Stimulated activated memory B cell treated with anti-CD40 and anti-IgM and Interleukin-4, amounts not matched to agents 10 μg/mL and 1 μg/mL and 100 μg/mL, for 72 hours (primary cell): ENCODE measurements around the gene CELF4.

Experiments used
- ATAC-seq: fragments of 150-1000 bp; cut with Tn5 transposase; 2 replicates; pipeline ENCODE4 v1.10.0; 2021
- H3K27ac Mint-ChIP-seq: one replicate; pipeline ENCODE4 v1.8.0; 2022; ENCODE audit warnings: mild to moderate bottlenecking, mixed read lengths
- H3K27me3 Mint-ChIP-seq: one replicate; pipeline ENCODE4 v1.8.0; 2022; ENCODE audit warnings: mixed read lengths
- H3K36me3 Mint-ChIP-seq: one replicate; pipeline ENCODE4 v1.8.0; 2022; ENCODE audit warnings: mixed read lengths
- H3K4me1 Mint-ChIP-seq: one replicate; pipeline ENCODE4 v1.8.0; 2022; ENCODE audit warnings: mixed read lengths
- H3K4me3 Mint-ChIP-seq: one replicate; pipeline ENCODE4 v1.8.0; 2022; ENCODE audit warnings: mild to moderate bottlenecking, moderate library complexity, mixed read lengths
- H3K9me3 Mint-ChIP-seq: one replicate; pipeline ENCODE4 v1.8.0; 2022; ENCODE audit warnings: mixed read lengths

The CELF4 gene

GRCh38 chr18:37293359-37293758 is 272.2 kb downstream of the CELF4 start:
- H3K36me3 Mint-ChIP-seq, result no peaks in the 10 kb centered on the region
- no peaks in the 10 kb centered on the region for H3K9me3 Mint-ChIP-seq
- no peak for ATAC-seq
- H3K27me3 Mint-ChIP-seq, result no peaks in the 10 kb centered on the region
- no peaks in the 10 kb centered on the region for H3K4me1 Mint-ChIP-seq
- H3K27ac Mint-ChIP-seq, result no peak overlapping the region
- H3K4me3 Mint-ChIP-seq, result no peak overlapping the region

DNA sequence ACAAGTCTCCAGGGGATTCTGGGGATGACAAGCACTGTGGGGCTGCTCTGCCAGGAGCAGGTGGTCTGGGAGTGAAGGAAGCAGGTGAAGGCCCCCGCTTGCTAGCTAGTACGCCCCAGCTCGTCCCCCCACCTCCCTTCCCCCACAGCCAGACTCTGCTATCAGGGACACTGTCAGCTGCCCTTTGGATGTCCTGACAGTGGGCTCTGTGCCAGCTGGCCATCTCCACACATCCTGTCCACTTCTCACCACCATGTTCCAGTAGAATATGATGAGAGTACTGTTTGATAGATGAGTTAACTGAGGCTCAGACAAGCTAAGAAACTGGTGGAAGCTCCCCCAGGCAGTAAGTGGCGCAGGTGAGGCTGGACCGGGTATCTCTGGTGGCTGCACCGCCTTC is 276.2 kb downstream of the CELF4 start:
- Mint-ChIP-seq H3K27ac (no peak overlapping the region), H3K27me3 (peaks cover 9% of the 10 kb centered on the region), H3K36me3 (no peaks in the 10 kb centered on the region), H3K4me1 (no peaks in the 10 kb centered on the region), H3K4me3 (no peak overlapping the region), H3K9me3 (no peaks in the 10 kb centered on the region)
- ATAC-seq, result no peak

- H3K36me3 Mint-ChIP-seq, result no peaks in the 10 kb centered on the region
- peaks cover 5% of the 10 kb centered on the region for H3K9me3 Mint-ChIP-seq
- H3K4me1 Mint-ChIP-seq, result no peaks in the 10 kb centered on the region
- no peak overlapping the region for H3K27ac Mint-ChIP-seq
- peaks cover 9% of the 10 kb centered on the region for H3K27me3 Mint-ChIP-seq
- no peak overlapping the region for H3K4me3 Mint-ChIP-seq
- no peak for ATAC-seq
Observed at GRCh38 chr18:37287601-37288000, 278.0 kb downstream of the CELF4 start.

- Mint-ChIP-seq H3K27me3 (peaks cover 9% of the 10 kb centered on the region), H3K4me3 (no peak overlapping the region), H3K4me1 (no peaks in the 10 kb centered on the region), H3K9me3 (peaks cover 5% of the 10 kb centered on the region), H3K36me3 (no peaks in the 10 kb centered on the region), H3K27ac (no peak overlapping the region)
- ATAC-seq, result no peak
Observed at GRCh38 chr18:37286801-37287200, 278.8 kb downstream of the CELF4 start.

DNA sequence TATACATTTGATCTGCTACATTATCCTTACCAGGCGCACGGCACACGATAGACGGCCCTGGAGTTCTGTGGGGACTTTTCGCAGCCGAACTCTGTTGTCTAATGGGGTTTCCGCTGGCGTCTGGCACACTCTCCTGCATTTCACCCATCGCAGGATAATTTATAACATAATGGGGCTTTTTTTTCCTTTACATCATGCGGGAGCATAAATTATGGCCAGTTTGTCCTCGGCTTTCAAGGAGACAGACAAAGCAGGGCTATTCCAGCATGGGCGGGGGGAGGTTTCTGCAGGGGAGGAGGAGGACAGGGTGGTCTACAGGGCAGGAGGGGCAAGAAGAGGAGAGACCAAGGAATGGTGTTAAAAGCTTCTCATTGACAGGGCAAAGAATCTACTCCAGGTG is 279.8 kb downstream of the CELF4 start:
- Mint-ChIP-seq H3K36me3 (no peaks in the 10 kb centered on the region), H3K9me3 (peaks cover 5% of the 10 kb centered on the region), H3K4me1 (no peaks in the 10 kb centered on the region), H3K27ac (no peak overlapping the region), H3K27me3 (peaks cover 9% of the 10 kb centered on the region), H3K4me3 (no peak overlapping the region)
- ATAC-seq, result no peak

DNA sequence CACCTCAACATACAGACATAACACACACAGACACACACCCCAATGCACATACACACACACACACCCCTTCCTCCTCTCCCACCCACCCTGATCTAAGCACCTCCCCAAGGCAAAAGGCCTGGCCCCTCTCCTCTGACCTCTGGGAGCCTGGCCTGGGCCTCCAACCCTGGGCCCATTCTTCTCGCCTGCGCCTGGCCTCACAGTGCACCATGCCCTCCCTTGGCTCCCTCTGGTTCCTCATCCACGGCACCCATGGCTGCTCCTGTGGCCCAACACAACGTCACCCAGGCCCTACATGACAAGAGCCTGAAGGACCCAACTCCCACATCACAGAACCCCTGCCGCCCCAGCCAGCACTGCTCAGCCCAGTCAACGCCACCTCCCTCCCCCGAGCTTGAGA is 281.3 kb downstream of the CELF4 start:
- Mint-ChIP-seq H3K27ac (no peak overlapping the region), H3K4me1 (no peaks in the 10 kb centered on the region), H3K36me3 (no peaks in the 10 kb centered on the region), H3K27me3 (peaks cover 13% of the 10 kb centered on the region), H3K9me3 (peaks cover 5% of the 10 kb centered on the region), H3K4me3 (no peak overlapping the region)
- ATAC-seq, result no peak

- H3K27ac Mint-ChIP-seq, result no peak overlapping the region
- peaks cover 27% of the 10 kb centered on the region for H3K27me3 Mint-ChIP-seq
- H3K4me3 Mint-ChIP-seq, result no peak overlapping the region
- no peaks in the 10 kb centered on the region for H3K36me3 Mint-ChIP-seq
- no peak for ATAC-seq
- peaks cover 5% of the 10 kb centered on the region for H3K9me3 Mint-ChIP-seq
- no peaks in the 10 kb centered on the region for H3K4me1 Mint-ChIP-seq
Observed at GRCh38 chr18:37282386-37283037, 283.1 kb downstream of the CELF4 start.

DNA sequence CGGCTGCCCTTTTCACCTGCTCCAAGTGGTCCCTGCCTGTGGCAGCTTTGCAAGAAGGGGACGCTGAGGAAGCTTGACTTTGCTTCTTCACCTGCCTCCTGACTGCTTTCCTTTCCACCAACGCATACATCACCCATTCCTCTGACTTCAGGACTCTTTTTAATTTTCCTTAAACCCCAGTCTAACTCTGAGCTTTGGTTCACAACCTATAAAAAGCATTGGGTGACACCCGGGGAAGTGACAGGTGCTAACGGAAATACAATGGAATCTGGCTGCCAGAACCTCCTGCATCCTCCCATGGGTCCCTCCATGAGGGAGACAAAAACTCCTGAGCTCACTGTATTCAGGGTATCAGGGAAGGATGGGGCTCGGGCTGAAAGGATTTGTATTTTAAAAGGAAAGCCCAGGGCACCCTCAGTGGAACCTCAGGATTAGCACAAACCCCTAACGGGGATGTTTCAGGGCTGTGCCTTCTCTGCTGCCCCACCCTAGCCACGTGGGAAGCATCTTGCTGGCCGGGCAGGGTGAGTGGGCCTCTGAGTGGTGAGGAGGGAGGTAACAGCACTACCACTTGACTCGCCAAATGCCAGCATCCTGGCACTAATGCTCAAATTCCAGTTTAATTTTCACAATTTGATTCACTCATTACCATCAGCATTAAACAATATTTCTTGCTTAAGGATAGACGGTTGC is 284.8 kb downstream of the CELF4 start:
- Mint-ChIP-seq H3K9me3 (peaks cover 7% of the 10 kb centered on the region), H3K4me1 (no peaks in the 10 kb centered on the region), H3K4me3 (no peak overlapping the region), H3K36me3 (no peaks in the 10 kb centered on the region), H3K27ac (no peak overlapping the region), H3K27me3 (peaks cover 35% of the 10 kb centered on the region)
- no peak for ATAC-seq

GRCh38 chr18:37277804-37278203 is 287.8 kb downstream of the CELF4 start:
- Mint-ChIP-seq H3K4me1 (no peaks in the 10 kb centered on the region), H3K27me3 (peaks cover 55% of the 10 kb centered on the region), H3K27ac (no peak overlapping the region), H3K36me3 (no peaks in the 10 kb centered on the region), H3K4me3 (no peak overlapping the region), H3K9me3 (peaks cover 2% of the 10 kb centered on the region)
- no peak for ATAC-seq

GRCh38 chr18:37276111-37276890 is 289.3 kb downstream of the CELF4 start:
- H3K36me3 Mint-ChIP-seq, result no peaks in the 10 kb centered on the region
- no peak for ATAC-seq
- H3K4me1 Mint-ChIP-seq, result no peaks in the 10 kb centered on the region
- no peak overlapping the region for H3K27ac Mint-ChIP-seq
- peaks cover 2% of the 10 kb centered on the region for H3K9me3 Mint-ChIP-seq
- H3K27me3 Mint-ChIP-seq, result peaks cover 56% of the 10 kb centered on the region
- H3K4me3 Mint-ChIP-seq, result no peak overlapping the region

- peaks cover 56% of the 10 kb centered on the region for H3K27me3 Mint-ChIP-seq
- ATAC-seq, result no peak
- H3K27ac Mint-ChIP-seq, result no peak overlapping the region
- peaks cover 2% of the 10 kb centered on the region for H3K9me3 Mint-ChIP-seq
- H3K36me3 Mint-ChIP-seq, result no peaks in the 10 kb centered on the region
- H3K4me3 Mint-ChIP-seq, result no peak overlapping the region
- H3K4me1 Mint-ChIP-seq, result no peaks in the 10 kb centered on the region
Observed at GRCh38 chr18:37275237-37275741, 290.3 kb downstream of the CELF4 start.

DNA sequence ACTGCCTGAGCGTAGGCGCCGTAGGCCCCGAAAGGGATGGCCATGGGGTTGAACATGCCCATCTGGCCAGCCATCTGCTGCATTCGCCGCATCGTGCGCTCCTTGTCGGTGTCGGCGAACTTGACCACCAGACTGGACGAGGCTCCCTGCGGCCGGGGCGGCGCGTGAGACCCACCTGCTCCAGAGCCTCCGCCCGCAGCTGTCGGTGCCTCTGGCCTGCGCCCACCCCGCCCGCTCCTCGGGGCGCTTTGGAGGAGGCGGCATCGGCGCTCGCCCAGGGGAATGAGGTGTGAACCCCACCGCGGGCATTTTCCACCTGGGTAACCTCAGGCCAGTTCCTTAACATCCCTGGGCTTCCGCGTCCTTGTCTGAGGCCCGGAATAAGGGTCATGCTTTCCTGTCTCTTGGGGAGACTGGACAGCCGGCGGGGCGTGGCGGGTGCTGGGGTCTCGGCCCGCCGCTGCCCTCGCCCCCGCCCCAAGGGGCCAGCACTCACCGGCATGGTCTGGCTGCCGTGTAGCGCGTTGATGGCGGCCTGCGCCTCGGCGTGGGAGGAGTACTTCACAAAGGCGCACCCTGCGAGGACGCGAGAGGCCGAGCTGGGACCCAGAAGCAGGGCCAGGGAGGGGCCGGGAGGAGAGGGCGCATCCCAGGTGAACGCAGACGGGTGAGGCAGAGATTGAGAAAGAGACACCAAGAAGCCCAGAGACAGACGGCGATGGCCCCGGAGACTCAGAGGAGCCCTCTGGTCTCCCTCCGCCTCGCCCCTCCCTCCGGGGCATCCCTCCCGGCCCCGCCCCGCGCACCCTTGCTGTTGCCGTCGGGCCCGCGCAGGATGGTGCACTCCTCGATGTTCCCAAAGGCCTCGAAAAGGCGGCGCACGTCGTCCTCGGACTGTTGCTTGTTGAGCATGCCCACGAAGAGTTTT is 291.0 kb downstream of the CELF4 start:
- H3K27me3 Mint-ChIP-seq, result peaks cover 55% of the 10 kb centered on the region
- no peak overlapping the region for H3K4me3 Mint-ChIP-seq
- no peak overlapping the region for H3K27ac Mint-ChIP-seq

DNA sequence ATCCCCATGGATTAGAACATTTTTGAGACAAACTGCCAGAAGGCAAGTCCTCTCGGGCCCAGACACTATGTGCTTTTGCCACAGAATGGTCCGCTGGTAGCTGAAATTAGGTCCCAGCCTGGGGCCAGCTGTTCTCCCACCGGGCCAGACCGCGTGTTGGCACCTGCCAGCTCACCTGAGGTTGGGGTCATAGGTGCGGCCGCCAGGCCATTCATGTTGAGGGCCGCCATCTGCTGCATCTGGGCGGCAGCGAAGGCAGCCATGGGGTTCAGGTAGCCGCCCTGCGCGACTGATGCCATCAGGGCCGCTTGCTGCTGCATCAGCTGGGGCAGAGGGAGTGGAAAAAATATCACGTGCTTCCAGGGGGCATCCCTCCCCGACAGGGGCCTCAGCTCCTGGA is 292.8 kb downstream of the CELF4 start:
- Mint-ChIP-seq H3K27me3 (peaks cover 38% of the 10 kb centered on the region), H3K27ac (no peak overlapping the region), H3K4me3 (no peak overlapping the region), H3K4me1 (peaks cover 4% of the 10 kb centered on the region), H3K36me3 (no peaks in the 10 kb centered on the region), H3K9me3 (peaks cover 2% of the 10 kb centered on the region)
- no peak for ATAC-seq

More for the DNA sequence above, 291.0 kb downstream of the CELF4 start:
- H3K36me3 Mint-ChIP-seq, result no peaks in the 10 kb centered on the region
- no peaks in the 10 kb centered on the region for H3K4me1 Mint-ChIP-seq
- peaks cover 2% of the 10 kb centered on the region for H3K9me3 Mint-ChIP-seq
- no peak for ATAC-seq

DNA sequence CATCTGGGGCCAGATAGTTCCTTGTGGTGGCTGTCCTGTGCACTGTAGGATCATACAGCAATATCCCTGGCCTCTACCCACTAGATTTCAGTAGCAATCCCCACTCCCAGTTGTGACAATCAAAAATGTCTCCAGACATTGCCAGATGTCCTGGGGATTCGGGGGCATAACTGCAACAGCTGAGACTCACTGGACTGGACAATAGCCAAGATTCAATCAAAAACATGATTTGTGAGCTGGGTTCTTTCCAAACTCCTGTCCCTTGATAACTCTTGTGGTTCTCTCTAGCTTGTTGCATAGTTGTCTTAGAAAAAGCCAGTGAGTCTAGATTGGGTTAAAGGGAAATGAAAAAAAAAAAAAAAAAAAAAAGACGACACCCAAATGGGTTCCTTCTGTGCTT is 293.4 kb downstream of the CELF4 start:
- Mint-ChIP-seq H3K27ac (no peak overlapping the region), H3K4me3 (no peak overlapping the region), H3K36me3 (no peaks in the 10 kb centered on the region), H3K27me3 (peaks cover 32% of the 10 kb centered on the region), H3K9me3 (peaks cover 2% of the 10 kb centered on the region), H3K4me1 (peaks cover 4% of the 10 kb centered on the region)
- no peak for ATAC-seq

DNA sequence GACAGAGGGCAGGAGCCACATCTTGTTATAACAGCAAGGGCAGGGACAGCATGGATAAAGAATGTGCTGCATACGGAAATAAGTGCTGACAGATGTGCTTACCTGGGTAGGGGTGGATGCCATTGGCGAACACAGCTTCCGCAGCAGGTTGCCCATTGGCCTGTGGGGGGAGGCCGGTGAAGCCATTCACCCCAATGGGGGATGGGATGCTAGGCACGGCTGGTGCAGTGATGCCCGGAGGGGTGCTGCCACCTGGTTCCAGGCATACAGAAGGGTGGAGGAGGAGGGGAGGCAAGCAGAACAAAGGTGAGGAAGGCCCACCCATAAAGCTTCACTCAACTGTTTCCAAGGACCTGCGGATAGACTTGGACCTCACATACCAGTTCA is 294.9 kb downstream of the CELF4 start:
- H3K4me1 Mint-ChIP-seq, result peaks cover 4% of the 10 kb centered on the region
- H3K27ac Mint-ChIP-seq, result no peak overlapping the region

More for the DNA sequence above, 294.9 kb downstream of the CELF4 start:
- Mint-ChIP-seq H3K27me3 (peaks cover 19% of the 10 kb centered on the region), H3K9me3 (no peaks in the 10 kb centered on the region), H3K36me3 (no peaks in the 10 kb centered on the region), H3K4me3 (no peak overlapping the region)
- no peak for ATAC-seq
